Ovary (tissue), 3 donors: ENCODE data around the gene TRIM41.

Source experiments
- CTCF ChIP-seq, 3 donors: fragments of 450-650 bp in 2 of 3; fragments of 200-600 bp in 1 of 3; IDR thresholded peaks; one replicate each; pipeline versions ENCODE4 v1.5.1 to v1.8.0; 2016 to 2022; ENCODE audit warnings: antibody characterized with exemption in 3 of 3, mild to moderate bottlenecking in 1 of 3
- EP300 ChIP-seq: sonication (generic); formaldehyde crosslinking; IDR thresholded peaks from one replicate; pipeline ENCODE4 v1.6.1; 2017; ENCODE audit warnings: antibody characterized with exemption
- POLR2A ChIP-seq: fragments of 450-650 bp; IDR thresholded peaks from one replicate; pipeline ENCODE4 v1.6.1; 2017; ENCODE audit warnings: antibody characterized with exemption, mild to moderate bottlenecking, moderate library complexity
- donor health status: DM: no; HTN: no; CAD: no.

- TF ChIP-seq CTCF (IDR thresholded peaks at IDR 0.05) (no peak), POLR2A (no peak), EP300 (no peak)
Measured at GRCh38 chr5:181235323-181235688, 12.2 kb downstream of the TRIM41 start.
